ENCODE results near the gene RHBG. TPM values are rescaled to one million over a fixed set of nuclear protein-coding genes. Genes with fewer than 3 reads are reported as not detected.

The RHBG gene
- total RNA-seq, 2 experiments from 2014 or later: not detected

GRCh38 chr1:156372876-156373275 lies 3.9 kb downstream of the RHBG start:
- Mint-ChIP-seq H3K4me1 (peaks cover 2% of the 10 kb centered on the region), H3K27ac (no peak overlapping the region), H3K27me3 (peaks cover 73% of the 10 kb centered on the region), H3K36me3 (no peaks in the 10 kb centered on the region), H3K4me3 (no peak overlapping the region), H3K9me3 (no peaks in the 10 kb centered on the region)
- DNase-seq: no peak

- Mint-ChIP-seq H3K27me3 (peaks cover 66% of the 10 kb centered on the region), H3K4me3 (no peak overlapping the region), H3K4me1 (peaks cover 2% of the 10 kb centered on the region), H3K27ac (no peak overlapping the region), H3K9me3 (no peaks in the 10 kb centered on the region), H3K36me3 (no peaks in the 10 kb centered on the region)
- no peak for DNase-seq
Measured at GRCh38 chr1:156373546-156373945, 4.5 kb downstream of the RHBG start.

GRCh38 chr1:156376146-156376545 lies 7.1 kb downstream of the RHBG start:
- no peak for DNase-seq
- Mint-ChIP-seq H3K36me3 (no peaks in the 10 kb centered on the region), H3K9me3 (no peaks in the 10 kb centered on the region), H3K4me3 (no peak overlapping the region), H3K27ac (no peak overlapping the region), H3K4me1 (no peaks in the 10 kb centered on the region), H3K27me3 (peaks cover 45% of the 10 kb centered on the region)

- Mint-ChIP-seq H3K4me3 (no peak overlapping the region), H3K27me3 (peaks cover 35% of the 10 kb centered on the region), H3K36me3 (no peaks in the 10 kb centered on the region), H3K4me1 (no peaks in the 10 kb centered on the region), H3K9me3 (no peaks in the 10 kb centered on the region), H3K27ac (no peak overlapping the region)
- DNase-seq: no peak
Measured at GRCh38 chr1:156376958-156377919, 8.2 kb downstream of the RHBG start.

- Mint-ChIP-seq H3K36me3 (no peaks in the 10 kb centered on the region), H3K4me1 (no peaks in the 10 kb centered on the region), H3K9me3 (no peaks in the 10 kb centered on the region), H3K27ac (no peak overlapping the region), H3K4me3 (no peak overlapping the region), H3K27me3 (peaks cover 24% of the 10 kb centered on the region)
- DNase-seq: no peak
Measured at GRCh38 chr1:156378557-156378956, 9.5 kb downstream of the RHBG start.

GRCh38 chr1:156379420-156380165 lies 10.6 kb downstream of the RHBG start:
- H3K9me3 Mint-ChIP-seq: no peaks in the 10 kb centered on the region
- H3K36me3 Mint-ChIP-seq: no peaks in the 10 kb centered on the region
- H3K27ac Mint-ChIP-seq: no peak overlapping the region
- H3K4me3 Mint-ChIP-seq: no peak overlapping the region
- H3K27me3 Mint-ChIP-seq: peaks cover 16% of the 10 kb centered on the region
- DNase-seq: no peak
- H3K4me1 Mint-ChIP-seq: no peaks in the 10 kb centered on the region

- Mint-ChIP-seq H3K27me3 (peaks cover 17% of the 10 kb centered on the region), H3K4me3 (no peak overlapping the region), H3K36me3 (no peaks in the 10 kb centered on the region), H3K4me1 (peaks cover 4% of the 10 kb centered on the region), H3K9me3 (no peaks in the 10 kb centered on the region), H3K27ac (no peak overlapping the region)
- DNase-seq: no peak
Measured at GRCh38 chr1:156382561-156382960, 13.6 kb downstream of the RHBG start.

GRCh38 chr1:156383023-156383422 lies 14.0 kb downstream of the RHBG start:
- H3K27me3 Mint-ChIP-seq: peaks cover 20% of the 10 kb centered on the region
- H3K36me3 Mint-ChIP-seq: no peaks in the 10 kb centered on the region
- H3K4me3 Mint-ChIP-seq: no peak overlapping the region
- peaks cover 4% of the 10 kb centered on the region for H3K4me1 Mint-ChIP-seq
- DNase-seq: peak; percentile 68
- H3K9me3 Mint-ChIP-seq: no peaks in the 10 kb centered on the region
- H3K27ac Mint-ChIP-seq: no peak overlapping the region

- no peaks in the 10 kb centered on the region for H3K36me3 Mint-ChIP-seq
- no peak for DNase-seq
- peaks cover 4% of the 10 kb centered on the region for H3K4me1 Mint-ChIP-seq
- H3K27ac Mint-ChIP-seq: no peak overlapping the region
- no peaks in the 10 kb centered on the region for H3K9me3 Mint-ChIP-seq
- H3K27me3 Mint-ChIP-seq: peaks cover 27% of the 10 kb centered on the region
- H3K4me3 Mint-ChIP-seq: no peak overlapping the region
Measured at GRCh38 chr1:156384007-156384406, 15.0 kb downstream of the RHBG start.

GRCh38 chr1:156384658-156385057 lies 15.6 kb downstream of the RHBG start:
- Mint-ChIP-seq H3K36me3 (no peaks in the 10 kb centered on the region), H3K9me3 (no peaks in the 10 kb centered on the region), H3K4me1 (peaks cover 4% of the 10 kb centered on the region), H3K27ac (no peak overlapping the region), H3K27me3 (peaks cover 34% of the 10 kb centered on the region), H3K4me3 (no peak overlapping the region)
- DNase-seq: no peak

GRCh38 chr1:156385534-156386031 lies 16.6 kb downstream of the RHBG start:
- H3K4me1 Mint-ChIP-seq: peaks cover 4% of the 10 kb centered on the region
- peak; percentile 58 for DNase-seq
- H3K27me3 Mint-ChIP-seq: peaks cover 40% of the 10 kb centered on the region
- no peaks in the 10 kb centered on the region for H3K9me3 Mint-ChIP-seq
- H3K4me3 Mint-ChIP-seq: no peak overlapping the region
- H3K27ac Mint-ChIP-seq: no peak overlapping the region
- H3K36me3 Mint-ChIP-seq: no peaks in the 10 kb centered on the region

GRCh38 chr1:156386134-156386901 lies 17.3 kb downstream of the RHBG start:
- Mint-ChIP-seq H3K4me3 (no peak overlapping the region), H3K27ac (no peak overlapping the region), H3K4me1 (peaks cover 4% of the 10 kb centered on the region), H3K27me3 (peaks cover 44% of the 10 kb centered on the region), H3K9me3 (no peaks in the 10 kb centered on the region), H3K36me3 (no peaks in the 10 kb centered on the region)
- no peak for DNase-seq

GRCh38 chr1:156386949-156387869 lies 18.2 kb downstream of the RHBG start:
- Mint-ChIP-seq H3K4me1 (peaks cover 4% of the 10 kb centered on the region), H3K36me3 (no peaks in the 10 kb centered on the region), H3K27ac (no peak overlapping the region), H3K9me3 (no peaks in the 10 kb centered on the region), H3K27me3 (peaks cover 44% of the 10 kb centered on the region), H3K4me3 (no peak overlapping the region)
- no peak for DNase-seq

- DNase-seq: no peak
- H3K27ac Mint-ChIP-seq: no peak overlapping the region
- peaks cover 44% of the 10 kb centered on the region for H3K27me3 Mint-ChIP-seq
- H3K9me3 Mint-ChIP-seq: no peaks in the 10 kb centered on the region
- H3K4me3 Mint-ChIP-seq: no peak overlapping the region
- peaks cover 4% of the 10 kb centered on the region for H3K4me1 Mint-ChIP-seq
- no peaks in the 10 kb centered on the region for H3K36me3 Mint-ChIP-seq
Measured at GRCh38 chr1:156387870-156388173, 18.8 kb downstream of the RHBG start.

Data from activated naive CD8-positive, alpha-beta T cell treated with anti-CD3 and anti-CD28 coated beads for 36 hours (primary cell).